Measurements from ENCODE around the gene COL16A1. TPM values are rescaled to one million over a fixed set of nuclear protein-coding genes. Genes with fewer than 3 reads are reported as not detected.
A peak's percentile ranks its signal among the peaks of the same experiment; 100 is the strongest.

COL16A1 gene
- total RNA-seq, 1 donor from 2014 or later: 12.7 TPM

- intact Hi-C loops (cut with DNase I): no loop called here
- ATAC-seq (no peak), DNase-seq (ENCODE audit: missing footprints) (no peak)
Measured at GRCh38 chr1:31624309-31624708, 79.5 kb downstream of the COL16A1 start.

- DNase-seq (ENCODE audit: missing footprints): no peak
- ATAC-seq: no peak
- intact Hi-C loops (cut with DNase I): no loop called here
Measured at GRCh38 chr1:31623365-31623764, 80.5 kb downstream of the COL16A1 start.

- ATAC-seq (no peak), DNase-seq (ENCODE audit: missing footprints) (no peak)
- intact Hi-C loops (cut with DNase I): no loop called here
Measured at GRCh38 chr1:31621847-31622730, 81.7 kb downstream of the COL16A1 start.

GRCh38 chr1:31621498-31621820 lies 82.4 kb downstream of the COL16A1 start:
- no peak for ATAC-seq
- intact Hi-C loops (cut with DNase I): no loop called here
- no peak for DNase-seq (ENCODE audit: missing footprints)

GRCh38 chr1:31620631-31621497 lies 83.0 kb downstream of the COL16A1 start:
- no peak for ATAC-seq
- DNase-seq (ENCODE audit: missing footprints): no peak
- intact Hi-C loops (cut with DNase I): no loop called here

GRCh38 chr1:31618916-31619846 lies 84.6 kb downstream of the COL16A1 start:
- no peak for DNase-seq (ENCODE audit: missing footprints)
- intact Hi-C loops (cut with DNase I): loop anchor here (2.0 kb wide), 1 partner anchor 54 kb away; no protein-coding TSS in a partner anchor

GRCh38 chr1:31617916-31618746 lies 85.7 kb downstream of the COL16A1 start:
- peak; percentile 33 for ATAC-seq
- intact Hi-C loops (cut with DNase I): loop anchor here (2.0 kb wide), 1 partner anchor 53 kb away; no protein-coding TSS in a partner anchor
- DNase-seq (ENCODE audit: missing footprints): no peak

More at GRCh38 chr1:31618916-31619846, 84.6 kb downstream of the COL16A1 start:
- ATAC-seq: no peak

- intact Hi-C loops (cut with DNase I): no loop called here
- no peak for DNase-seq (ENCODE audit: missing footprints)
- no peak for ATAC-seq
Measured at GRCh38 chr1:31617218-31617915, 86.5 kb downstream of the COL16A1 start, which contains the start of gene HCRTR1. Gene HCRTR1, plus strand, starts transcription at chr1:31617689. Its CDS starts 1,504 bp downstream, at chr1:31619193.

GRCh38 chr1:31615939-31616338 lies 87.9 kb downstream of the COL16A1 start:
- ATAC-seq (no peak), DNase-seq (ENCODE audit: missing footprints) (no peak)
- intact Hi-C loops (cut with DNase I): no loop called here

- intact Hi-C loops (cut with DNase I): no loop called here
- DNase-seq (ENCODE audit: missing footprints) (no peak), ATAC-seq (no peak)
Measured at GRCh38 chr1:31615414-31615813, 88.4 kb downstream of the COL16A1 start.

GRCh38 chr1:31614414-31615005 lies 89.3 kb downstream of the COL16A1 start:
- DNase-seq (ENCODE audit: missing footprints): no peak
- intact Hi-C loops (cut with DNase I): no loop called here
- no peak for ATAC-seq

- no peak for ATAC-seq
- intact Hi-C loops (cut with DNase I): no loop called here
- DNase-seq (ENCODE audit: missing footprints): no peak
Measured at GRCh38 chr1:31609514-31610118, 94.2 kb downstream of the COL16A1 start.

GRCh38 chr1:31607360-31607759 lies 96.5 kb downstream of the COL16A1 start:
- ATAC-seq (no peak), DNase-seq (ENCODE audit: missing footprints) (no peak)
- intact Hi-C loops (cut with DNase I): no loop called here

GRCh38 chr1:31605908-31606427 lies 97.8 kb downstream of the COL16A1 start:
- no peak for DNase-seq (ENCODE audit: missing footprints)
- intact Hi-C loops (cut with DNase I): no loop called here
- ATAC-seq: no peak

Data from Right ventricle myocardium inferior (tissue), 1 donor.